Trophoblast cell (in vitro differentiated cells and primary cell): ENCODE data around the gene GUK1.

Experiments used
- DNase-seq, 2 donors: peaks; one replicate each; pipeline ENCODE4 v3.0.0-alpha.2; 2016
- H2AFZ ChIP-seq: 2 replicates; pipeline ENCODE4 v1.6.1; 2013; ENCODE audit warnings: low read length, moderate library complexity, mild to moderate bottlenecking; ENCODE audit not compliant: insufficient read depth, poor library complexity
- H2AK5ac ChIP-seq: 2 replicates; pipeline ENCODE4 v1.6.1; 2013; ENCODE audit warnings: mild to moderate bottlenecking, low read length
- H2BK120ac ChIP-seq: 2 replicates; pipeline ENCODE4 v1.6.1; 2013; ENCODE audit warnings: low read length, mild to moderate bottlenecking, moderate library complexity; ENCODE audit not compliant: insufficient read depth, poor library complexity
- H2BK12ac ChIP-seq: 2 replicates; pipeline ENCODE4 v1.6.1; 2013; ENCODE audit warnings: mild to moderate bottlenecking, low read length, moderate library complexity
- H2BK5ac ChIP-seq: 2 replicates; pipeline ENCODE4 v1.6.1; 2013; ENCODE audit warnings: low read length, low read depth, moderate library complexity, mild to moderate bottlenecking; ENCODE audit not compliant: poor library complexity
- H3K14ac ChIP-seq: 2 replicates; pipeline ENCODE4 v1.6.1; 2013; ENCODE audit warnings: mild to moderate bottlenecking, low read length
- H3K18ac ChIP-seq: 2 replicates; pipeline ENCODE4 v1.6.1; 2013; ENCODE audit warnings: mild to moderate bottlenecking, low read length
- H3K23ac ChIP-seq: 2 replicates; pipeline ENCODE4 v1.6.1; 2013; ENCODE audit warnings: low read length
- H3K27ac ChIP-seq: 2 replicates; pipeline ENCODE4 v1.5.1; 2013; ENCODE audit warnings: low read depth, mild to moderate bottlenecking, inconsistent platforms, low read length, moderate library complexity
- H3K27me3 ChIP-seq: 2 replicates; pipeline ENCODE4 v1.6.1; 2013; ENCODE audit warnings: inconsistent platforms, mild to moderate bottlenecking, low read length, moderate library complexity; ENCODE audit not compliant: insufficient read depth
- H3K36me3 ChIP-seq, 2 experiments: 1 replicate in 1 of 2; 2 replicates in 1 of 2; pipeline ENCODE4 v1.6.1; 2013; ENCODE audit warnings: low read length in 2 of 2, mild to moderate bottlenecking in 2 of 2, moderate library complexity in 1 of 2; ENCODE audit not compliant: insufficient read depth in 2 of 2, control insufficient read depth in 1 of 2
- H3K4ac ChIP-seq: 2 replicates; pipeline ENCODE4 v1.6.1; 2013; ENCODE audit warnings: low read depth, mild to moderate bottlenecking, low read length, moderate library complexity
- H3K4me1 ChIP-seq, 2 experiments: 1 replicate in 1 of 2; 2 replicates in 1 of 2; pipeline ENCODE4 v1.6.1; 2013; ENCODE audit warnings: low read length in 2 of 2, mild to moderate bottlenecking in 2 of 2, moderate library complexity in 1 of 2; ENCODE audit not compliant: insufficient read depth in 2 of 2, control insufficient read depth in 1 of 2
- H3K4me2 ChIP-seq: 2 replicates; pipeline ENCODE4 v1.6.1; 2013; ENCODE audit warnings: inconsistent platforms, mild to moderate bottlenecking, low read length, moderate library complexity
- H3K4me3 ChIP-seq: 2 replicates; pipeline ENCODE4 v1.5.1; 2013; ENCODE audit warnings: mild to moderate bottlenecking, low read depth, low read length, inconsistent platforms
- H3K79me1 ChIP-seq: one replicate; pipeline ENCODE4 v1.6.1; 2013; ENCODE audit warnings: low read length
- H3K79me2 ChIP-seq: 2 replicates; pipeline ENCODE4 v1.6.1; 2013; ENCODE audit warnings: low read length, mild to moderate bottlenecking; ENCODE audit not compliant: control insufficient read depth, insufficient read depth, poor library complexity
- H3K9ac ChIP-seq: 2 replicates; pipeline ENCODE4 v1.6.1; 2013; ENCODE audit warnings: mild to moderate bottlenecking, low read length
- H3K9me3 ChIP-seq: 2 replicates; pipeline ENCODE4 v1.6.1; 2013; ENCODE audit warnings: low read depth, mild to moderate bottlenecking, control low read depth, inconsistent platforms, low read length; ENCODE audit not compliant: insufficient read depth
- H4K12ac ChIP-seq: 2 replicates; pipeline ENCODE4 v1.6.1; 2013; ENCODE audit warnings: low read depth, mild to moderate bottlenecking, low read length, moderate library complexity
- H4K8ac ChIP-seq: 2 replicates; pipeline ENCODE4 v1.6.1; 2013; ENCODE audit warnings: low read depth, mild to moderate bottlenecking, low read length, moderate library complexity
- H4K91ac ChIP-seq: one replicate; pipeline ENCODE4 v1.6.1; 2013; ENCODE audit warnings: low read depth, mild to moderate bottlenecking, low read length, moderate library complexity
- WGBS: extraction: QIAGEN DNeasy Blood & Tissue Kit; methylation state at CpG from one replicate; pipeline ENCODE4 v1.1.7; 2013; ENCODE audit warnings: missing lambda C conversion rate; ENCODE audit not compliant: insufficient read length, insufficient coverage; ENCODE audit errors: extremely low coverage; 5-methylcytosine and 5-hydroxymethylcytosine counted together

The GUK1 gene

GRCh38 chr1:228139406-228139930 lies 611 bp upstream of the GUK1 start:
- peak overlapping the region; percentile 18 for H3K9ac ChIP-seq
- H3K36me3 ChIP-seq: peaks cover 10 to 15% of the 10 kb centered on the region in 2 experiments
- H4K12ac ChIP-seq: peak overlapping the region; percentile 78
- H3K79me1 ChIP-seq: peaks cover 10% of the 10 kb centered on the region
- no CpG with 5 or more reads among the region's 30 CpGs for WGBS
- H3K18ac ChIP-seq: peak overlapping the region; percentile 72
- peak overlapping the region; percentile 79 for H4K91ac ChIP-seq
- H3K4me3 ChIP-seq: peak overlapping the region; percentile 67
- H3K4ac ChIP-seq: peak overlapping the region; percentile 72
- H3K4me2 ChIP-seq: peak overlapping the region; percentile 68
- no peak overlapping the region for H2AK5ac ChIP-seq
- H2BK120ac ChIP-seq: peak overlapping the region; percentile 61
- peak overlapping the region; percentile 59 for H3K27ac ChIP-seq
- H2AFZ ChIP-seq: peak overlapping the region; percentile 74
- H3K23ac ChIP-seq: no peak overlapping the region
- H3K9me3 ChIP-seq: peaks cover 5% of the 10 kb centered on the region
- peak overlapping the region; percentile 94 for H4K8ac ChIP-seq
- no peaks in the 10 kb centered on the region for H3K27me3 ChIP-seq
- no peak overlapping the region for H2BK12ac ChIP-seq
- H2BK5ac ChIP-seq: no peak overlapping the region
- peaks cover 32% of the 10 kb centered on the region for H3K79me2 ChIP-seq
- H3K14ac ChIP-seq: peak overlapping the region; percentile 84
- H3K4me1 ChIP-seq: peaks cover 9 to 20% of the 10 kb centered on the region in 2 experiments
- DNase-seq: no peak

- peak overlapping the region; percentile 85 for H3K4ac ChIP-seq
- peak overlapping the region; percentile 99 for H3K4me3 ChIP-seq
- H3K4me1 ChIP-seq: peaks cover 9 to 20% of the 10 kb centered on the region in 2 experiments
- peak overlapping the region; percentile 49 for H2AK5ac ChIP-seq
- no peak for DNase-seq
- H3K27me3 ChIP-seq: no peaks in the 10 kb centered on the region
- H2BK120ac ChIP-seq: peak overlapping the region; percentile 23
- no CpG with 5 or more reads among the region's 25 CpGs for WGBS
- peaks cover 17 to 21% of the 10 kb centered on the region in 2 experiments for H3K36me3 ChIP-seq
- peak overlapping the region; percentile 89 for H4K91ac ChIP-seq
- H3K14ac ChIP-seq: peak overlapping the region; percentile 91
- peaks cover 32% of the 10 kb centered on the region for H3K79me2 ChIP-seq
- peak overlapping the region; percentile 97 for H3K4me2 ChIP-seq
- H3K27ac ChIP-seq: peak overlapping the region; percentile 64
- peak overlapping the region; percentile 64 for H3K18ac ChIP-seq
- H4K12ac ChIP-seq: peak overlapping the region; percentile 37
- peak overlapping the region; percentile 98 for H3K9ac ChIP-seq
- H3K23ac ChIP-seq: no peak overlapping the region
- peaks cover 2% of the 10 kb centered on the region for H3K9me3 ChIP-seq
- peak overlapping the region; percentile 79 for H2BK5ac ChIP-seq
- H2AFZ ChIP-seq: no peak overlapping the region
- H2BK12ac ChIP-seq: no peak overlapping the region
- peaks cover 10% of the 10 kb centered on the region for H3K79me1 ChIP-seq
- H4K8ac ChIP-seq: peak overlapping the region; percentile 89
Observed at GRCh38 chr1:228140724-228141225, 696 bp downstream of the GUK1 start.

GRCh38 chr1:228141226-228142044 lies 1.4 kb downstream of the GUK1 start:
- Histone ChIP-seq H2BK12ac (no peak overlapping the region), H3K4me1 (peaks cover 9 to 20% of the 10 kb centered on the region in 2 experiments), H3K18ac (no peak overlapping the region), H4K12ac (no peak overlapping the region), H3K79me1 (peaks cover 10% of the 10 kb centered on the region), H2BK120ac (no peak overlapping the region), H3K23ac (no peak overlapping the region), H2AFZ (peak overlapping the region; percentile 32), H3K4me3 (peak overlapping the region; percentile 99), H3K4ac (peak overlapping the region; percentile 85), H2AK5ac (no peak overlapping the region), H3K27me3 (no peaks in the 10 kb centered on the region), H3K27ac (no peak overlapping the region), H3K9ac (peak overlapping the region; percentile 98), H4K8ac (no peak overlapping the region), H3K14ac (no peak overlapping the region), H3K36me3 (peaks cover 23 to 27% of the 10 kb centered on the region in 2 experiments), H3K9me3 (peaks cover 2% of the 10 kb centered on the region), H3K4me2 (peak overlapping the region; percentile 97), H2BK5ac (no peak overlapping the region), H4K91ac (no peak overlapping the region), H3K79me2 (peaks cover 32% of the 10 kb centered on the region)
- peak; percentile 36 to 53 for DNase-seq
- no CpG with 5 or more reads among the region's 27 CpGs for WGBS

GRCh38 chr1:228142155-228142691 lies 2.1 kb downstream of the GUK1 start:
- Histone ChIP-seq H3K36me3 (peaks cover 29 to 35% of the 10 kb centered on the region in 2 experiments), H3K14ac (peak overlapping the region; percentile 22), H3K4me1 (peaks cover 9 to 20% of the 10 kb centered on the region in 2 experiments), H3K27me3 (no peaks in the 10 kb centered on the region), H4K8ac (no peak overlapping the region), H3K4me2 (no peak overlapping the region), H4K12ac (peak overlapping the region; percentile 14), H3K23ac (no peak overlapping the region), H3K9me3 (peaks cover 4% of the 10 kb centered on the region), H2AK5ac (no peak overlapping the region), H3K4me3 (no peak overlapping the region), H2AFZ (no peak overlapping the region), H2BK12ac (no peak overlapping the region), H2BK5ac (no peak overlapping the region), H3K4ac (peak overlapping the region; percentile 85), H3K18ac (peak overlapping the region; percentile 38), H3K27ac (no peak overlapping the region), H2BK120ac (no peak overlapping the region), H4K91ac (no peak overlapping the region), H3K79me1 (peaks cover 10% of the 10 kb centered on the region), H3K9ac (no peak overlapping the region), H3K79me2 (peaks cover 32% of the 10 kb centered on the region)
- WGBS: no CpG with 5 or more reads among the region's 16 CpGs
- DNase-seq: no peak
